GM23338 (cell line): ENCODE data around the gene ORC6. TPM values are rescaled to one million over a fixed set of nuclear protein-coding genes. Genes with fewer than 3 reads are reported as not detected.

Source experiments
- ATAC-seq: fragments of 200-7000 bp; cut with Tn5 transposase; 3 replicates; pipeline ENCODE4 v1.9.1; 2020
- DNase-seq: peaks from one replicate; pipeline ENCODE4 v3.0.0-alpha.2; 2015; ENCODE audit warnings: low spot score
- H2AFZ ChIP-seq: fragments of 200-600 bp; sonication (generic); 2 replicates; pipeline ENCODE4 v1.8.0; 2016; ENCODE audit warnings: antibody characterized with exemption, mild to moderate bottlenecking, moderate library complexity
- H3F3A ChIP-seq: fragments of 200-600 bp; sonication (generic); replicated peaks from 2 replicates; pipeline ENCODE4 v1.8.0; 2017; ENCODE audit warnings: antibody characterized with exemption, mixed run types, low read depth
- H3K27ac ChIP-seq: fragments of 200-600 bp; sonication (generic); 2 replicates; pipeline ENCODE4 v1.6.1; 2016; ENCODE audit warnings: low read depth
- H3K27me3 ChIP-seq: fragments of 200-600 bp; sonication (generic); 2 replicates; pipeline ENCODE4 v1.8.0; 2016; ENCODE audit warnings: mild to moderate bottlenecking, mixed run types, moderate library complexity; ENCODE audit not compliant: insufficient read depth
- H3K36me3 ChIP-seq: fragments of 200-600 bp; sonication (generic); 2 replicates; pipeline ENCODE4 v1.8.0; 2016; ENCODE audit warnings: mild to moderate bottlenecking; ENCODE audit not compliant: insufficient read depth
- H3K4me1 ChIP-seq: fragments of 200-600 bp; sonication (generic); 2 replicates; pipeline ENCODE4 v1.8.0; 2016; ENCODE audit warnings: mild to moderate bottlenecking, moderate library complexity; ENCODE audit not compliant: insufficient read depth
- H3K4me2 ChIP-seq: fragments of 200-600 bp; sonication (generic); 2 replicates; pipeline ENCODE4 v1.7.1; 2017; ENCODE audit warnings: mixed run types
- H3K4me3 ChIP-seq: fragments of 200-600 bp; sonication (generic); 2 replicates; pipeline ENCODE4 v1.6.1; 2016; ENCODE audit warnings: mixed run types
- H3K79me2 ChIP-seq: fragments of 200-600 bp; sonication (generic); replicated peaks from 2 replicates; pipeline ENCODE4 v1.8.0; 2017; ENCODE audit warnings: mild to moderate bottlenecking; ENCODE audit not compliant: insufficient read depth
- H3K9me2 ChIP-seq: fragments of 200-600 bp; sonication (generic); 2 replicates; pipeline ENCODE4 v1.8.0; 2017; ENCODE audit not compliant: insufficient read depth
- H4K20me1 ChIP-seq: fragments of 200-600 bp; sonication (generic); replicated peaks from 2 replicates; pipeline ENCODE4 v1.8.0; 2017; ENCODE audit warnings: mild to moderate bottlenecking; ENCODE audit not compliant: insufficient read depth
- H3K27ac Mint-ChIP-seq: 2 replicates; pipeline ENCODE4 v1.8.0; 2020; ENCODE audit warnings: inconsistent platforms, mild to moderate bottlenecking, moderate library complexity, mixed read lengths
- H3K27me3 Mint-ChIP-seq: 3 replicates; pipeline ENCODE4 v1.8.0; 2022; ENCODE audit warnings: low read depth, mild to moderate bottlenecking, moderate library complexity, mixed read lengths, inconsistent platforms; ENCODE audit not compliant: insufficient read depth, poor library complexity
- H3K36me3 Mint-ChIP-seq: 3 replicates; pipeline ENCODE4 v1.8.0; 2021; ENCODE audit warnings: low read depth, mild to moderate bottlenecking, inconsistent platforms, moderate library complexity, mixed read lengths
- H3K4me1 Mint-ChIP-seq: 3 replicates; pipeline ENCODE4 v1.8.0; 2020; ENCODE audit warnings: mild to moderate bottlenecking, inconsistent platforms, mixed read lengths
- H3K4me3 Mint-ChIP-seq: 3 replicates; pipeline ENCODE4 v1.8.0; 2021; ENCODE audit warnings: moderate library complexity, mild to moderate bottlenecking, inconsistent platforms, mixed read lengths
- H3K9me3 Mint-ChIP-seq: 3 replicates; pipeline ENCODE4 v1.8.0; 2020; ENCODE audit warnings: moderate library complexity, mild to moderate bottlenecking, inconsistent platforms, mixed read lengths
- CREB1 ChIP-seq: fragments of 250-450 bp; sonication (Bioruptor Pico); IDR thresholded peaks from 2 replicates; pipeline ENCODE4 v1.5.0; 2020; ENCODE audit warnings: low read depth, mild to moderate bottlenecking, moderate library complexity
- EZH2 ChIP-seq: fragments of 200-600 bp; sonication (generic); IDR thresholded peaks from one replicate; pipeline ENCODE4 v1.8.0; 2017; ENCODE audit warnings: antibody characterized with exemption, mild to moderate bottlenecking, low read depth; ENCODE audit not compliant: unreplicated experiment
- EZH2phosphoT487 ChIP-seq: fragments of 200-600 bp; sonication (generic); IDR thresholded peaks from one replicate; pipeline ENCODE4 v1.8.1; 2018; ENCODE audit warnings: antibody characterized with exemption; ENCODE audit not compliant: unreplicated experiment
- JUNB ChIP-seq: IDR thresholded peaks from one replicate; pipeline ENCODE4 v1.6.1; 2016; ENCODE audit warnings: antibody characterized with exemption; ENCODE audit not compliant: unreplicated experiment
- NANOG ChIP-seq: IDR thresholded peaks from 2 replicates; pipeline ENCODE4 v1.6.1; 2016; ENCODE audit warnings: antibody characterized with exemption, borderline replicate concordance
- POLR2AphosphoS5 ChIP-seq: IDR thresholded peaks from 2 replicates; pipeline ENCODE4 v1.6.1; 2016; ENCODE audit warnings: antibody characterized with exemption, low read depth
- REST ChIP-seq: IDR thresholded peaks from one replicate; pipeline ENCODE4 v1.6.1; 2018; ENCODE audit warnings: antibody characterized with exemption; ENCODE audit not compliant: unreplicated experiment
- STAT1 ChIP-seq: IDR thresholded peaks from one replicate; pipeline ENCODE4 v1.6.1; 2016; ENCODE audit warnings: antibody characterized with exemption; ENCODE audit not compliant: unreplicated experiment
- ZNF114 ChIP-seq: fragments of 250-450 bp; sonication (Bioruptor Pico); IDR thresholded peaks from 2 replicates; pipeline ENCODE4 v1.5.0; 2020; ENCODE audit warnings: mild to moderate bottlenecking, moderate library complexity
- ZNF331 ChIP-seq: fragments of 250-450 bp; sonication (Bioruptor Pico); IDR thresholded peaks from 2 replicates; pipeline ENCODE4 v1.5.0; 2020; ENCODE audit warnings: low read depth, mild to moderate bottlenecking, moderate library complexity
- ZNF462 ChIP-seq: fragments of 250-450 bp; sonication (Bioruptor Pico); IDR thresholded peaks from 2 replicates; pipeline ENCODE4 v1.5.0; 2020; ENCODE audit warnings: mild to moderate bottlenecking, moderate library complexity
- polyA plus RNA-seq: library from polyadenylated mRNA; unstranded; fragments of >200 nt; fragmentation: Nextera tagmentation; extraction: Ambion mirVana; gene quantifications from 2 replicates; pipeline ENCODE4 v1.2.1, GENCODE V29; 2016
- total RNA-seq: library from RNA; depleted of rRNA; stranded (reverse); fragments of >200 nt; shearing (Covaris generic); gene quantifications from 2 replicates; pipeline ENCODE4 v1.2.3, GENCODE V29; 2014
- TF ChIP-seq, protein P1 (sequence below): IDR thresholded peaks from 2 replicates; pipeline ENCODE4 v1.6.1; 2016; ENCODE audit warnings: antibody characterized with exemption
- TF ChIP-seq, protein P2 (sequence below), 2 experiments: fragments of 200-600 bp in 1 of 2; sonication (generic) in 1 of 2; conservative IDR thresholded peaks; 2 replicates each; pipeline versions ENCODE4 v1.5.1 to v1.6.1; 2016 to 2017; ENCODE audit warnings: antibody characterized with exemption in 2 of 2, low read depth in 2 of 2, mild to moderate bottlenecking in 2 of 2, moderate library complexity in 1 of 2

The ORC6 gene
- total and polyA plus RNA-seq, 2 experiments from 2014 or later, result 71.5 to 92.0 TPM

- Mint-ChIP-seq H3K4me3 (no peak overlapping the region), H3K4me1 (no peaks in the 10 kb centered on the region), H3K27ac (no peak overlapping the region), H3K36me3 (peaks cover 56% of the 10 kb centered on the region), H3K27me3 (no peaks in the 10 kb centered on the region), H3K9me3 (no peaks in the 10 kb centered on the region)
- no peak for DNase-seq
- ATAC-seq, result no peak
- H3K9me2 ChIP-seq, result no peaks in the 10 kb centered on the region
- TF ChIP-seq ZNF331 (no peak), POLR2AphosphoS5 (no peak), EZH2phosphoT487 (no peak), ZNF462 (no peak), EZH2 (no peak), JUNB (no peak), STAT1 (no peak), NANOG (no peak), CREB1 (CRISPR knock-in tag) (no peak), ZNF114 (CRISPR knock-in tag) (no peak), REST (no peak)
- TF ChIP-seq, protein P1, sequence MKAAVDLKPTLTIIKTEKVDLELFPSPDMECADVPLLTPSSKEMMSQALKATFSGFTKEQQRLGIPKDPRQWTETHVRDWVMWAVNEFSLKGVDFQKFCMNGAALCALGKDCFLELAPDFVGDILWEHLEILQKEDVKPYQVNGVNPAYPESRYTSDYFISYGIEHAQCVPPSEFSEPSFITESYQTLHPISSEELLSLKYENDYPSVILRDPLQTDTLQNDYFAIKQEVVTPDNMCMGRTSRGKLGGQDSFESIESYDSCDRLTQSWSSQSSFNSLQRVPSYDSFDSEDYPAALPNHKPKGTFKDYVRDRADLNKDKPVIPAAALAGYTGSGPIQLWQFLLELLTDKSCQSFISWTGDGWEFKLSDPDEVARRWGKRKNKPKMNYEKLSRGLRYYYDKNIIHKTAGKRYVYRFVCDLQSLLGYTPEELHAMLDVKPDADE, result no peak
- TF ChIP-seq, protein P2, sequence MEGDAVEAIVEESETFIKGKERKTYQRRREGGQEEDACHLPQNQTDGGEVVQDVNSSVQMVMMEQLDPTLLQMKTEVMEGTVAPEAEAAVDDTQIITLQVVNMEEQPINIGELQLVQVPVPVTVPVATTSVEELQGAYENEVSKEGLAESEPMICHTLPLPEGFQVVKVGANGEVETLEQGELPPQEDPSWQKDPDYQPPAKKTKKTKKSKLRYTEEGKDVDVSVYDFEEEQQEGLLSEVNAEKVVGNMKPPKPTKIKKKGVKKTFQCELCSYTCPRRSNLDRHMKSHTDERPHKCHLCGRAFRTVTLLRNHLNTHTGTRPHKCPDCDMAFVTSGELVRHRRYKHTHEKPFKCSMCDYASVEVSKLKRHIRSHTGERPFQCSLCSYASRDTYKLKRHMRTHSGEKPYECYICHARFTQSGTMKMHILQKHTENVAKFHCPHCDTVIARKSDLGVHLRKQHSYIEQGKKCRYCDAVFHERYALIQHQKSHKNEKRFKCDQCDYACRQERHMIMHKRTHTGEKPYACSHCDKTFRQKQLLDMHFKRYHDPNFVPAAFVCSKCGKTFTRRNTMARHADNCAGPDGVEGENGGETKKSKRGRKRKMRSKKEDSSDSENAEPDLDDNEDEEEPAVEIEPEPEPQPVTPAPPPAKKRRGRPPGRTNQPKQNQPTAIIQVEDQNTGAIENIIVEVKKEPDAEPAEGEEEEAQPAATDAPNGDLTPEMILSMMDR (conservative IDR thresholded peaks at IDR 0.05; ENCODE audit: low read depth in 2 of 2), result no peak
- H3K79me2 ChIP-seq, result no peaks in the 10 kb centered on the region
- H3F3A ChIP-seq, result peaks cover 7% of the 10 kb centered on the region
- H4K20me1 ChIP-seq, result no peaks in the 10 kb centered on the region
- no peak overlapping the region for H2AFZ ChIP-seq
- H3K27me3 ChIP-seq, result no peaks in the 10 kb centered on the region
- no peak overlapping the region for H3K4me2 ChIP-seq
- H3K4me1 ChIP-seq, result no peaks in the 10 kb centered on the region
- no peak overlapping the region for H3K27ac ChIP-seq
- H3K36me3 ChIP-seq, result peaks cover 37% of the 10 kb centered on the region
- H3K4me3 ChIP-seq, result no peak overlapping the region
Measured at GRCh38 chr16:46700048-46700447, 10.6 kb downstream of the ORC6 start.
